Measurements from ENCODE around the gene HMGCR.
"Not testable (repeated sequence)": the region's sequence is repeated elsewhere in the genome, so short reads cannot be mapped to it uniquely, and the experiment has no call there.

The HMGCR gene

GRCh38 chr5:75336615-75337336 is at the start of gene HMGCR:
TSS of gene HMGCR (plus strand) at chr5:75337220. CDS start at chr5:75342606, 5,386 bp downstream.
- DNase-seq, result peak; percentile 97

- DNase-seq, result not testable (repeated sequence)
These were observed 45.2 kb upstream of the HMGCR start for GRCh38 chr5:75291844-75292243.

GRCh38 chr5:75300084-75300483 is 36.9 kb upstream of the HMGCR start:
- no peak for DNase-seq

GRCh38 chr5:75303419-75303818 is 33.6 kb upstream of the HMGCR start:
- DNase-seq, result no peak

GRCh38 chr5:75304486-75304885 is 32.5 kb upstream of the HMGCR start:
- not testable (repeated sequence) for DNase-seq

GRCh38 chr5:75306746-75307145 is 30.3 kb upstream of the HMGCR start:
- DNase-seq, result no peak

GRCh38 chr5:75310212-75310611 is 26.8 kb upstream of the HMGCR start:
- no peak for DNase-seq

- not testable (repeated sequence) for DNase-seq
These were observed 17.9 kb upstream of the HMGCR start for GRCh38 chr5:75319148-75319547.

GRCh38 chr5:75319638-75320037 is 17.4 kb upstream of the HMGCR start:
- no peak for DNase-seq

- DNase-seq, result no peak
These were observed 16.6 kb upstream of the HMGCR start for GRCh38 chr5:75320371-75320770.

- DNase-seq, result no peak
These were observed 15.0 kb upstream of the HMGCR start for GRCh38 chr5:75322066-75322465.

GRCh38 chr5:75324791-75325190 is 12.2 kb upstream of the HMGCR start:
- DNase-seq, result no peak

- DNase-seq, result no peak
These were observed 11.8 kb upstream of the HMGCR start for GRCh38 chr5:75325242-75325641.

GRCh38 chr5:75330404-75330803 is 6.6 kb upstream of the HMGCR start:
- DNase-seq, result no peak

GRCh38 chr5:75331095-75332090 is 5.6 kb upstream of the HMGCR start:
- DNase-seq, result no peak

GRCh38 chr5:75333759-75334158 is 3.3 kb upstream of the HMGCR start:
- not testable (repeated sequence) for DNase-seq

GRCh38 chr5:75334413-75334812 is 2.6 kb upstream of the HMGCR start:
- not testable (repeated sequence) for DNase-seq

GRCh38 chr5:75335486-75335885 is 1.5 kb upstream of the HMGCR start:
- DNase-seq, result no peak

- DNase-seq, result no peak
These were observed 937 bp upstream of the HMGCR start for GRCh38 chr5:75335952-75336614.

GRCh38 chr5:75337366-75338021 is 474 bp downstream of the HMGCR start:
- no peak for DNase-seq

- DNase-seq, result no peak
These were observed 1.4 kb downstream of the HMGCR start for GRCh38 chr5:75338408-75338807.

- DNase-seq, result no peak
These were observed 3.9 kb downstream of the HMGCR start for GRCh38 chr5:75340714-75341478.
